ENCODE data around the gene ITSN2.

The ITSN2 gene

DNA sequence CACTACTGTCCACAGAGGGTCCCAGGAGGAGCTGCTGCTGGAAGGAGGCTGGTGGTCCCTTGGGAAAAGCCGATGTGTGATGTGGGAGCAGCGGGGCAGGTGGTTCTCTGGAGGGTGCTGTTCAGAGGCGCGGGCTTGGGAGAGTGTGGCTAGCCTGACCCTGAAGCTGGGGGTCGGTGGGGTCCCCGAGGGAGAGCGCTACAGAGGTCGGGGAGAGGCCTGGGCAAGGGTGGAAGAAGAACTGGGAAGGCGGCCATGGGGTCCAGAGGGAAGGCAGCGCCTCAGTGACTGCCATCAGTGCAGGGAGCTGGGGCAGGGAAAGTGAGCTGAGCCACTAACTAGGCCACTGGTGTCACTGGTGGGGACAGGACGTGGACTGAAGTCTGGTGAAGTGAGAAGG lies 153.0 kb downstream of the ITSN2 start:
- H3K9me3 ChIP-seq, result no peaks in the 10 kb centered on the region
- no peak for DNase-seq
- intact Hi-C loops (cut with DNase I; ENCODE audit: low total_unique reads), result no loop called here
- no peaks in the 10 kb centered on the region for H3K4me1 ChIP-seq
- H3K27me3 ChIP-seq, result no peaks in the 10 kb centered on the region
- no peak overlapping the region for H3K27ac ChIP-seq
- H3K4me3 ChIP-seq, result no peak overlapping the region
- H3K36me3 ChIP-seq, result peaks cover 83 to 100% (median 96%) of the 10 kb centered on the region in 3 donors
- TF ChIP-seq, protein P1, sequence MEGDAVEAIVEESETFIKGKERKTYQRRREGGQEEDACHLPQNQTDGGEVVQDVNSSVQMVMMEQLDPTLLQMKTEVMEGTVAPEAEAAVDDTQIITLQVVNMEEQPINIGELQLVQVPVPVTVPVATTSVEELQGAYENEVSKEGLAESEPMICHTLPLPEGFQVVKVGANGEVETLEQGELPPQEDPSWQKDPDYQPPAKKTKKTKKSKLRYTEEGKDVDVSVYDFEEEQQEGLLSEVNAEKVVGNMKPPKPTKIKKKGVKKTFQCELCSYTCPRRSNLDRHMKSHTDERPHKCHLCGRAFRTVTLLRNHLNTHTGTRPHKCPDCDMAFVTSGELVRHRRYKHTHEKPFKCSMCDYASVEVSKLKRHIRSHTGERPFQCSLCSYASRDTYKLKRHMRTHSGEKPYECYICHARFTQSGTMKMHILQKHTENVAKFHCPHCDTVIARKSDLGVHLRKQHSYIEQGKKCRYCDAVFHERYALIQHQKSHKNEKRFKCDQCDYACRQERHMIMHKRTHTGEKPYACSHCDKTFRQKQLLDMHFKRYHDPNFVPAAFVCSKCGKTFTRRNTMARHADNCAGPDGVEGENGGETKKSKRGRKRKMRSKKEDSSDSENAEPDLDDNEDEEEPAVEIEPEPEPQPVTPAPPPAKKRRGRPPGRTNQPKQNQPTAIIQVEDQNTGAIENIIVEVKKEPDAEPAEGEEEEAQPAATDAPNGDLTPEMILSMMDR (IDR thresholded peaks at IDR 0.05), result no peak

DNA sequence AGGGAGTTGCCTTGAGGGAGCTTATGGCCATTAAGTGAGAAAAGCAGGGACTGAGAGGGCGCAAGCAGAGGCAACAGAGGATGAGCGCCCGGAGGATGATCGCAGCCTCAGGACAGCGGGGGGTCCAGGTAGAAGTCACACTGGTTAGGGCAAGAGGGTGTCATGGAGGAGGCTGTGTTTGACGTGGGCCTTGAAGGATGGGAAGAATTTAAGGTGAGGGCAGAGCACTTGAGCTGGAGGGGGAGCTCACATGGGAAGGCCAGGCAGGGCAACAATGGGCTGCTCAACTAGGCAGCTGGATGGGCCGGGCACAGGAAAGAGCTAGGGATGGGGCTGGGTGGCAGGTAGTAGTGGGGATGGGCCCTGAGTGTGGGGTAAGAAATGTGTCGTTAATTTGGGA lies 153.6 kb downstream of the ITSN2 start:
- H3K4me3 ChIP-seq, result no peak overlapping the region
- peaks cover 77 to 100% (median 90%) of the 10 kb centered on the region in 3 donors for H3K36me3 ChIP-seq
- H3K27ac ChIP-seq, result no peak overlapping the region
- DNase-seq, result no peak
- H3K9me3 ChIP-seq, result no peaks in the 10 kb centered on the region
- H3K4me1 ChIP-seq, result no peaks in the 10 kb centered on the region
- no peaks in the 10 kb centered on the region for H3K27me3 ChIP-seq
- intact Hi-C loops (cut with DNase I; ENCODE audit: low total_unique reads), result no loop called here
- TF ChIP-seq, protein P1 (IDR thresholded peaks at IDR 0.05), result no peak

- H3K4me1 ChIP-seq, result no peaks in the 10 kb centered on the region
- no peaks in the 10 kb centered on the region for H3K9me3 ChIP-seq
- TF ChIP-seq, protein P1 (IDR thresholded peaks at IDR 0.05), result no peak
- no peak for DNase-seq
- intact Hi-C loops (cut with DNase I; ENCODE audit: low total_unique reads), result no loop called here
- H3K4me3 ChIP-seq, result no peak overlapping the region
- H3K27me3 ChIP-seq, result no peaks in the 10 kb centered on the region
- no peak overlapping the region for H3K27ac ChIP-seq
- H3K36me3 ChIP-seq, result peaks cover 72 to 100% (median 88%) of the 10 kb centered on the region in 3 donors
Measured at GRCh38 chr2:24206242-24206641, 154.1 kb downstream of the ITSN2 start.

- DNase-seq, result no peak
- TF ChIP-seq, protein P1 (IDR thresholded peaks at IDR 0.05), result no peak
- H3K9me3 ChIP-seq, result no peaks in the 10 kb centered on the region
- no peaks in the 10 kb centered on the region for H3K27me3 ChIP-seq
- intact Hi-C loops (cut with DNase I; ENCODE audit: low total_unique reads), result no loop called here
- no peak overlapping the region for H3K27ac ChIP-seq
- H3K4me3 ChIP-seq, result no peak overlapping the region
- H3K4me1 ChIP-seq, result no peaks in the 10 kb centered on the region
- peaks cover 64 to 94% (median 81%) of the 10 kb centered on the region in 3 donors for H3K36me3 ChIP-seq
Measured at GRCh38 chr2:24205131-24205530, 155.2 kb downstream of the ITSN2 start.

DNA sequence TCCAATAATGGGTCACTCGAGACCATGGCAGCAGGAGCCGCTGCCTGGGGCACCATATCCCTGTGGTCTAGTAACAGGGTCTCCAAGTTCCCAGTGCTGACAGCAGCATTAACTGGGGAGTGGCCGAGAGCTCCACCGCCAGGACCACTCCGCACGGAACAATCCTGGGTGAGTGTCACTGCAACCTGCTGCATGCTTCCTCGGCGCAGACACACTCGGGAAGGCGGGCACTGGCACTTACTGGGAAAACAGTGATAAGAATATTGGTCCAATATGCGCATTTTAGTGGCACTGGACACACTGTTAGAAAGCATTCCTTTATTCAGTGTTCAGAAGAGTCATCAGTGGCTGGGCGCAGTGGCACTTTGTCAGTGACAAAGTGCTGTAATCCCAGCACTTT lies 155.8 kb downstream of the ITSN2 start:
- no peak for DNase-seq
- Histone ChIP-seq H3K36me3 (peaks cover 58 to 94% (median 75%) of the 10 kb centered on the region in 3 donors), H3K27me3 (no peaks in the 10 kb centered on the region), H3K9me3 (no peaks in the 10 kb centered on the region), H3K27ac (no peak overlapping the region), H3K4me1 (no peaks in the 10 kb centered on the region), H3K4me3 (no peak overlapping the region)
- intact Hi-C loops (cut with DNase I; ENCODE audit: low total_unique reads), result no loop called here
- TF ChIP-seq, protein P1 (IDR thresholded peaks at IDR 0.05), result no peak

- no peaks in the 10 kb centered on the region for H3K27me3 ChIP-seq
- no peak for DNase-seq
- no peak overlapping the region for H3K27ac ChIP-seq
- TF ChIP-seq, protein P1 (IDR thresholded peaks at IDR 0.05), result no peak
- no peaks in the 10 kb centered on the region for H3K4me1 ChIP-seq
- H3K9me3 ChIP-seq, result no peaks in the 10 kb centered on the region
- H3K4me3 ChIP-seq, result no peak overlapping the region
- H3K36me3 ChIP-seq, result peaks cover 50 to 87% (median 67%) of the 10 kb centered on the region in 3 donors
- intact Hi-C loops (cut with DNase I; ENCODE audit: low total_unique reads), result no loop called here
Measured at GRCh38 chr2:24203787-24204150, 156.6 kb downstream of the ITSN2 start.
